ENCODE measurements around the gene STRAP. TPM values are rescaled to one million over a fixed set of nuclear protein-coding genes. Genes with fewer than 3 reads are reported as not detected.

Gene STRAP
- total and polyA plus RNA-seq, 2 of the 8 experiments (the other 6 are each of a cell fraction or from before 2014, with no cell fraction given), result 107 to 251 TPM

- H3K27me3 ChIP-seq (replicated peaks in 1 of 4; ENCODE audit: control insufficient read depth in 3 of 4, extremely low read depth in 1 of 4, insufficient read depth in 3 of 4, low read length in 3 of 4), result no peaks in the 10 kb centered on the region
- H4K8ac ChIP-seq (ENCODE audit: extremely low read depth, insufficient read depth, low read length), result no peak overlapping the region
- H3K36me3 ChIP-seq (ENCODE audit: control insufficient read depth in 2 of 4, insufficient read depth in 4 of 4, low read length in 3 of 4), result peaks cover 7 to 77% (median 43%) of the 10 kb centered on the region in 4 experiments
- ChIA-PET CTCF (ENCODE audit: partially characterized antibody) (interaction anchor here (1.0 to 1.6 kb wide), 2 partner anchors 14 to 35 kb away, joined by 3 to 4 read pairs; no protein-coding TSS in a partner anchor), POLR2A (ENCODE audit: partially characterized antibody) (interaction anchor here (0.6 to 1.5 kb wide), 4 partner anchors 10 to 22 kb away, joined by 3 read pairs; no protein-coding TSS in a partner anchor)
- no peaks in the 10 kb centered on the region for H3K23me2 ChIP-seq (ENCODE audit: low read depth, low read length)
- no peak overlapping the region for H2AK5ac ChIP-seq (ENCODE audit: low read depth, low read length)
- H4K5ac ChIP-seq (ENCODE audit: insufficient read length, low read depth, low read length), result no peak overlapping the region
- no peaks in the 10 kb centered on the region for H3K4me1 ChIP-seq (replicated peaks in 1 of 4; ENCODE audit: control insufficient read depth in 3 of 4, insufficient read depth in 4 of 4, low read length in 3 of 4)
- H4K91ac ChIP-seq (replicated peaks; ENCODE audit: insufficient read length, low read length), result no peak overlapping the region
- no peak overlapping the region for H3K4ac ChIP-seq (replicated peaks; ENCODE audit: insufficient read length, low read depth, low read length)
- H3K79me1 ChIP-seq (ENCODE audit: low read depth, low read length), result no peaks in the 10 kb centered on the region
- H2BK5ac ChIP-seq (ENCODE audit: low read depth, low read length), result no peak overlapping the region
- H3K23ac ChIP-seq (ENCODE audit: insufficient read length), result no peak overlapping the region
- H3K9me3 ChIP-seq (ENCODE audit: insufficient read depth in 2 of 2, low read depth in 1 of 2, low read length in 1 of 2), result no peaks in the 10 kb centered on the region
- H3K14ac ChIP-seq (ENCODE audit: insufficient read length), result no peak overlapping the region
- H3K4me2 ChIP-seq (ENCODE audit: insufficient read depth in 1 of 2, low read depth in 2 of 2, low read length in 2 of 2), result no peak overlapping the region
- DNase-seq (ENCODE audit: low read depth in 1 of 2, low spot score in 2 of 2) (no peak), FAIRE-seq (no peak)
- no peak overlapping the region for H3K27ac ChIP-seq (ENCODE audit: low read depth, low read length)
- H3K4me3 ChIP-seq (ENCODE audit: extremely low read depth in 1 of 4, insufficient read depth in 2 of 4, low read depth in 3 of 4, low read length in 4 of 4), result no peak overlapping the region
- WGBS, 2 experiments (ENCODE audit: extremely low coverage in 1 of 2, insufficient coverage in 1 of 2, insufficient read length in 1 of 2, insufficient replicate concordance in 2 of 2, low coverage in 1 of 2, low lambda C conversion rate in 2 of 2, missing lambda C conversion rate in 1 of 2), result 85% methylated on average over 3 of the region's 3 CpGs; no CpG with 5 or more reads in 1 of the 2 experiments
- H2BK15ac ChIP-seq (ENCODE audit: low read length), result no peak overlapping the region
- H2BK20ac ChIP-seq (ENCODE audit: low read length), result no peak overlapping the region
- peaks cover 0 to 29% of the 10 kb centered on the region in 2 experiments; a peak in 2 of 4 replicates for H3K79me2 ChIP-seq (ENCODE audit: control insufficient read depth in 1 of 2, insufficient read depth in 2 of 2, low read length in 2 of 2)
- H3K18ac ChIP-seq (ENCODE audit: extremely low read depth, low read length), result no peak overlapping the region
- H2BK120ac ChIP-seq (replicated peaks; ENCODE audit: low read depth, low read length), result no peak overlapping the region
- TF ChIP-seq CBX8 (IDR thresholded peaks at IDR 0.05; ENCODE audit: borderline replicate concordance, low read depth, low read length), result no peak
- no peak for TF ChIP-seq CHD1 (IDR thresholded peaks at IDR 0.05; ENCODE audit: low read depth, low read length)
- TF ChIP-seq RNF2 (IDR thresholded peaks at IDR 0.05; ENCODE audit: borderline replicate concordance, low read depth, low read length, missing control alignments, poor library complexity, severe bottlenecking), result no peak
- no peak for TF ChIP-seq CREB1 (IDR thresholded peaks at IDR 0.05)
- TF ChIP-seq SIX5 (IDR thresholded peaks at IDR 0.05; ENCODE audit: low read depth, low read length), result no peak
- TF ChIP-seq RAD21 (IDR thresholded peaks at IDR 0.05 in 1 of 2, conservative IDR thresholded peaks at IDR 0.05 in 1 of 2; ENCODE audit: low read depth in 2 of 2, low read length in 2 of 2), result no peak
- no peak for TF ChIP-seq MAX (IDR thresholded peaks at IDR 0.05)
- no peak for TF ChIP-seq MAFK (IDR thresholded peaks at IDR 0.05; ENCODE audit: low read depth, low read length)
- TF ChIP-seq BACH1 (IDR thresholded peaks at IDR 0.05; ENCODE audit: low read length), result no peak
- TF ChIP-seq RBBP5 (IDR thresholded peaks at IDR 0.05; ENCODE audit: borderline replicate concordance, low read depth, low read length), result no peak
- no peak overlapping the region for H2AFZ ChIP-seq (ENCODE audit: low read length)
- peaks cover 3 to 6% of the 10 kb centered on the region in 2 experiments for H4K20me1 ChIP-seq (replicated peaks in 1 of 2; ENCODE audit: control insufficient read depth in 1 of 2, insufficient read depth in 2 of 2, low read length in 2 of 2)
- H2BK12ac ChIP-seq (ENCODE audit: low read depth, low read length), result no peak overlapping the region
- no peak overlapping the region for H3K56ac ChIP-seq (replicated peaks; ENCODE audit: insufficient read length, low read depth, low read length)
- H3K9ac ChIP-seq (replicated peaks in 1 of 4; ENCODE audit: extremely low read depth in 1 of 4, low read depth in 3 of 4, low read length in 3 of 4), result no peak overlapping the region
Observed at GRCh38 chr12:15893260-15893659, 11.1 kb downstream of the STRAP start.

Measured in H1 (cell line).